MM.1S (cell line): ENCODE results near the gene NCBP2.

Experiments used
- EZH2 ChIP-seq: fragments of 300-600 bp; sonication (generic); optimal IDR thresholded peaks from 2 replicates; pipeline ENCODE3; 2017; ENCODE audit warnings: low read depth, mild to moderate bottlenecking, antibody characterized with exemption, low read length, mixed read lengths
- EZH2phosphoT487 ChIP-seq: fragments of 300-600 bp; sonication (generic); IDR thresholded peaks from 2 replicates; pipeline ENCODE4 v1.6.1; 2018; ENCODE audit warnings: antibody characterized with exemption, low read length
- TF ChIP-seq, protein P1 (sequence below): fragments of 300-600 bp; sonication (generic); IDR thresholded peaks from 2 replicates; pipeline ENCODE4 v1.5.1; 2016; ENCODE audit warnings: antibody characterized with exemption, low read length, mixed read lengths

DNA sequence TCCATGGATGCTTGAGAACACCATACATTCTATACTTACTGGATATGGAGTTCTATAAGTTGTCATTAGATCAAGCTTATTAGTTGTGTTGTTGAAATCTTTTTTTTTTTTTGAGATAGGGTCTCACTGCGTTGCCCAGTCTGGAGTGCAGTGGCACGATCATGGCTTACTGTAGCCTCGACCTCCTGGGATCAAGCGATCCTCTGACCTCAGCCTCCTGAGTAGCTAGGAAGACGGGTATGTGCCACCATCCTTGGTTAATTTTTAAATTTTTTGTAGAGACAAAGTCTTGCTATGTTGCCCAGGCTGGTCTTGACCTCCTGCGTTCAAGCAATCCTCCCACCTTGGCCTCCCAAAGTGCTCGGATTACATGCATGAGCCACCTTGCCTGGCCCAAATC, 12.5 kb upstream of the NCBP2 start:
- no peak for TF ChIP-seq EZH2
- TF ChIP-seq EZH2phosphoT487, result no peak
- TF ChIP-seq, protein P1, sequence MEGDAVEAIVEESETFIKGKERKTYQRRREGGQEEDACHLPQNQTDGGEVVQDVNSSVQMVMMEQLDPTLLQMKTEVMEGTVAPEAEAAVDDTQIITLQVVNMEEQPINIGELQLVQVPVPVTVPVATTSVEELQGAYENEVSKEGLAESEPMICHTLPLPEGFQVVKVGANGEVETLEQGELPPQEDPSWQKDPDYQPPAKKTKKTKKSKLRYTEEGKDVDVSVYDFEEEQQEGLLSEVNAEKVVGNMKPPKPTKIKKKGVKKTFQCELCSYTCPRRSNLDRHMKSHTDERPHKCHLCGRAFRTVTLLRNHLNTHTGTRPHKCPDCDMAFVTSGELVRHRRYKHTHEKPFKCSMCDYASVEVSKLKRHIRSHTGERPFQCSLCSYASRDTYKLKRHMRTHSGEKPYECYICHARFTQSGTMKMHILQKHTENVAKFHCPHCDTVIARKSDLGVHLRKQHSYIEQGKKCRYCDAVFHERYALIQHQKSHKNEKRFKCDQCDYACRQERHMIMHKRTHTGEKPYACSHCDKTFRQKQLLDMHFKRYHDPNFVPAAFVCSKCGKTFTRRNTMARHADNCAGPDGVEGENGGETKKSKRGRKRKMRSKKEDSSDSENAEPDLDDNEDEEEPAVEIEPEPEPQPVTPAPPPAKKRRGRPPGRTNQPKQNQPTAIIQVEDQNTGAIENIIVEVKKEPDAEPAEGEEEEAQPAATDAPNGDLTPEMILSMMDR, result no peak
